H1 (cell line): ENCODE measurements around the gene DICER1. TPM values are rescaled to one million over a fixed set of nuclear protein-coding genes. Genes with fewer than 3 reads are reported as not detected.

Source experiments
- CTCF ChIA-PET: fragments of 300-600 bp; sonication (Branson Sonifier 250); formaldehyde crosslinking; loops from one replicate; lab custom pipeline; 2021; ENCODE audit not compliant: partially characterized antibody; lab: Charles Lee
- POLR2A ChIA-PET: fragments of 300-600 bp; sonication (Branson Sonifier 250); formaldehyde crosslinking; loops from one replicate; lab custom pipeline; 2021; ENCODE audit warnings: inconsistent platforms; ENCODE audit not compliant: partially characterized antibody; lab: Charles Lee
- DNase-seq, 2 experiments: peaks; one replicate each; pipeline versions ENCODE4 v3.0.0 to v3.0.0-alpha.2; 2010 to 2022; ENCODE audit warnings: low spot score in 2 of 2, low read depth in 1 of 2, mixed read lengths in 1 of 2
- FAIRE-seq: peaks from 2 replicates; lab custom pipeline; 2011; peaks lifted over from hg19 to GRCh38; lab: Jason Lieb, UNC
- H2AFZ ChIP-seq: 2 replicates; pipeline ENCODE4 v1.8.1; 2012; ENCODE audit warnings: low read length, inconsistent platforms
- H2AK5ac ChIP-seq: 2 replicates; pipeline ENCODE4 v1.6.1; 2013; ENCODE audit warnings: low read depth, low read length
- H2BK120ac ChIP-seq: replicated peaks from 2 replicates; pipeline ENCODE3; 2013; ENCODE audit warnings: low read depth, low read length, inconsistent platforms
- H2BK12ac ChIP-seq: 2 replicates; pipeline ENCODE4 v1.6.1; 2013; ENCODE audit warnings: low read depth, low read length
- H2BK15ac ChIP-seq: 2 replicates; pipeline ENCODE4 v1.6.1; 2013; ENCODE audit warnings: low read length
- H2BK20ac ChIP-seq: 2 replicates; pipeline ENCODE4 v1.6.1; 2013; ENCODE audit warnings: low read length
- H2BK5ac ChIP-seq: 2 replicates; pipeline ENCODE4 v1.6.1; 2013; ENCODE audit warnings: low read depth, low read length
- H3K14ac ChIP-seq: 2 replicates; pipeline ENCODE4 v1.6.1; 2013; ENCODE audit warnings: inconsistent platforms; ENCODE audit not compliant: insufficient read length
- H3K18ac ChIP-seq: 2 replicates; pipeline ENCODE4 v1.6.1; 2013; ENCODE audit warnings: low read length; ENCODE audit errors: extremely low read depth
- H3K23ac ChIP-seq: 2 replicates; pipeline ENCODE4 v1.6.1; 2013; ENCODE audit warnings: inconsistent platforms; ENCODE audit not compliant: insufficient read length
- H3K23me2 ChIP-seq: 2 replicates; pipeline ENCODE4 v1.6.1; 2013; ENCODE audit warnings: low read depth, low read length
- H3K27ac ChIP-seq: 2 replicates; pipeline ENCODE4 v1.6.1; 2011; ENCODE audit warnings: low read depth, low read length, inconsistent platforms
- H3K27me3 ChIP-seq, 4 experiments: replicated peaks in 1 of 4; 1 replicate in 1 of 4; 2 replicates in 3 of 4; pipeline versions ENCODE4 v1.6.1 to v1.8.1; 2011 to 2013; ENCODE audit warnings: low read length in 3 of 4, mild to moderate bottlenecking in 3 of 4, inconsistent platforms in 2 of 4, mixed read lengths in 2 of 4, moderate library complexity in 1 of 4; ENCODE audit not compliant: control insufficient read depth in 3 of 4, insufficient read depth in 3 of 4; ENCODE audit errors: extremely low read depth in 1 of 4
- H3K36me3 ChIP-seq, 4 experiments: 2 replicates each; pipeline versions ENCODE4 v1.6.1 to v1.8.1; 2011 to 2013; ENCODE audit warnings: mild to moderate bottlenecking in 4 of 4, low read length in 3 of 4, moderate library complexity in 2 of 4, control low read depth in 1 of 4, inconsistent platforms in 1 of 4; ENCODE audit not compliant: insufficient read depth in 4 of 4, control insufficient read depth in 2 of 4
- H3K4ac ChIP-seq: replicated peaks from 2 replicates; pipeline ENCODE3; 2013; ENCODE audit warnings: low read length, low read depth, mixed read lengths, inconsistent platforms; ENCODE audit not compliant: insufficient read length
- H3K4me1 ChIP-seq, 4 experiments: replicated peaks in 1 of 4; 1 replicate in 1 of 4; 2 replicates in 3 of 4; pipeline versions ENCODE4 v1.6.1 to v1.8.1; 2011 to 2013; ENCODE audit warnings: low read length in 3 of 4, inconsistent platforms in 2 of 4, mixed read lengths in 1 of 4; ENCODE audit not compliant: insufficient read depth in 4 of 4, control insufficient read depth in 3 of 4
- H3K4me2 ChIP-seq, 2 experiments: 2 replicates each; pipeline versions ENCODE4 v1.6.1 to v1.8.1; 2011 to 2013; ENCODE audit warnings: low read depth in 2 of 2, low read length in 2 of 2, control low read depth in 1 of 2, inconsistent platforms in 1 of 2, mild to moderate bottlenecking in 1 of 2; ENCODE audit not compliant: insufficient read depth in 1 of 2
- H3K4me3 ChIP-seq, 4 experiments: fragments of 200-600, 300-600 bp in 1 of 4; sonication (generic), shearing (Covaris generic), sonication (Bioruptor Twin) in 1 of 4; 2 replicates each; pipeline versions ENCODE4 v1.5.1 to v1.8.1; 2011 to 2016; ENCODE audit warnings: low read length in 4 of 4, low read depth in 3 of 4, control low read depth in 2 of 4, inconsistent platforms in 2 of 4, mild to moderate bottlenecking in 2 of 4, mixed read lengths in 1 of 4, moderate library complexity in 1 of 4; ENCODE audit not compliant: insufficient read depth in 2 of 4; ENCODE audit errors: extremely low read depth in 1 of 4
- H3K56ac ChIP-seq: replicated peaks from 2 replicates; pipeline ENCODE3; 2013; ENCODE audit warnings: low read depth, mild to moderate bottlenecking, mixed read lengths, low read length, inconsistent platforms; ENCODE audit not compliant: insufficient read length
- H3K79me1 ChIP-seq: 2 replicates; pipeline ENCODE4 v1.6.1; 2013; ENCODE audit warnings: low read depth, low read length, control low read depth
- H3K79me2 ChIP-seq, 2 experiments: 2 replicates each; pipeline versions ENCODE4 v1.6.1 to v1.8.1; 2012 to 2013; ENCODE audit warnings: low read length in 2 of 2, mild to moderate bottlenecking in 2 of 2, inconsistent platforms in 1 of 2; ENCODE audit not compliant: insufficient read depth in 2 of 2, control insufficient read depth in 1 of 2
- H3K9ac ChIP-seq, 4 experiments: replicated peaks in 1 of 4; 1 replicate in 1 of 4; 2 replicates in 3 of 4; pipeline versions ENCODE4 v1.6.1 to v1.8.1; 2011 to 2013; ENCODE audit warnings: low read depth in 3 of 4, low read length in 3 of 4, control low read depth in 2 of 4, mild to moderate bottlenecking in 2 of 4, moderate library complexity in 2 of 4, inconsistent platforms in 1 of 4; ENCODE audit errors: extremely low read depth in 1 of 4
- H3K9me3 ChIP-seq, 2 experiments: 2 replicates each; pipeline versions ENCODE4 v1.6.1 to v1.8.1; 2012 to 2013; ENCODE audit warnings: mild to moderate bottlenecking in 2 of 2, moderate library complexity in 2 of 2, control low read depth in 1 of 2, inconsistent platforms in 1 of 2, low read depth in 1 of 2, low read length in 1 of 2, mixed read lengths in 1 of 2; ENCODE audit not compliant: insufficient read depth in 2 of 2
- H4K20me1 ChIP-seq, 2 experiments: replicated peaks in 1 of 2; 2 replicates each; pipeline versions ENCODE3 to v1.8.1; 2011 to 2013; ENCODE audit warnings: inconsistent platforms in 2 of 2, low read length in 2 of 2, mild to moderate bottlenecking in 1 of 2; ENCODE audit not compliant: insufficient read depth in 2 of 2, control insufficient read depth in 1 of 2
- H4K5ac ChIP-seq: 2 replicates; pipeline ENCODE4 v1.6.1; 2013; ENCODE audit warnings: low read length, low read depth, mixed read lengths, inconsistent platforms; ENCODE audit not compliant: insufficient read length
- H4K8ac ChIP-seq: 2 replicates; pipeline ENCODE4 v1.8.0; 2013; ENCODE audit warnings: mild to moderate bottlenecking, moderate library complexity, low read length, inconsistent platforms; ENCODE audit not compliant: insufficient read depth; ENCODE audit errors: extremely low read depth
- H4K91ac ChIP-seq: replicated peaks from 2 replicates; pipeline ENCODE3; 2013; ENCODE audit warnings: low read length, mixed read lengths, inconsistent platforms; ENCODE audit not compliant: insufficient read length
- MAFK ChIP-seq: IDR thresholded peaks from 2 replicates; pipeline ENCODE4 v1.6.1; 2012; ENCODE audit warnings: low read depth, mild to moderate bottlenecking, improper control_type of control experiment, low read length
- POLR2A ChIP-seq, 2 experiments: IDR thresholded peaks; 1 replicate in 1 of 2; 2 replicates in 1 of 2; pipeline ENCODE4 v1.6.1; 2011; ENCODE audit warnings: low read depth in 2 of 2, low read length in 2 of 2, mild to moderate bottlenecking in 2 of 2; ENCODE audit errors: control extremely low read depth in 1 of 2
- RBBP5 ChIP-seq: IDR thresholded peaks from 2 replicates; pipeline ENCODE4 v1.7.1; 2012; ENCODE audit warnings: low read depth, mild to moderate bottlenecking, inconsistent platforms, low read length, moderate library complexity, borderline replicate concordance
- SIN3A ChIP-seq, 2 experiments: IDR thresholded peaks in 1 of 2; conservative IDR thresholded peaks in 1 of 2; 2 replicates each; pipeline ENCODE4 v1.6.1; 2011 to 2012; ENCODE audit warnings: low read length in 2 of 2, improper control_type of control experiment in 1 of 2, low read depth in 1 of 2, mild to moderate bottlenecking in 1 of 2
- WGBS, 2 experiments: shearing (Covaris generic) in 1 of 2; methylation state at CpG; one replicate each; pipeline versions ENCODE4 v1.1.6 to v1.1.7; 2013 to 2015; ENCODE audit warnings: low lambda C conversion rate in 2 of 2, mixed read lengths in 2 of 2, inconsistent platforms in 1 of 2, low coverage in 1 of 2, missing lambda C conversion rate in 1 of 2; ENCODE audit not compliant: insufficient replicate concordance in 2 of 2, insufficient coverage in 1 of 2, insufficient read length in 1 of 2; ENCODE audit errors: extremely low coverage in 1 of 2, missing lambda C conversion rate in 1 of 2; 5-methylcytosine and 5-hydroxymethylcytosine counted together
- polyA plus RNA-seq, 7 experiments: library from polyadenylated mRNA; depleted of rRNA in 3 of 7; stranded (reverse) in 5 of 7; unstranded in 2 of 7; fragments of >200 nt in 5 of 7; fragments of 200-250 nt in 2 of 7; gene quantifications; 1 replicate in 5 of 7; 2 replicates in 1 of 7; 4 replicates in 1 of 7; pipeline versions ENCODE4 v1.2.1 to v1.2.3, GENCODE V29; 2011 to 2013; ENCODE audit warnings: missing spikeins in 2 of 7, mixed read lengths in 2 of 7
- total RNA-seq: library from RNA; stranded (reverse); fragmentation: NEBNext Ultra II Directional; extraction: Animal tissue kit (Norgen Biotek cat#: 25700); gene quantifications from 2 replicates; pipeline ENCODE4 v1.2.1, GENCODE V29; 2021

Gene DICER1
- total and polyA plus RNA-seq, 2 of the 8 experiments (the other 6 are each of a cell fraction or from before 2014, with no cell fraction given), result 11.9 to 61.8 TPM

GRCh38 chr14:95130549-95130948 is 26.8 kb downstream of the DICER1 start:
- H3K23me2 ChIP-seq, result no peaks in the 10 kb centered on the region
- no peak overlapping the region for H3K14ac ChIP-seq
- no peaks in the 10 kb centered on the region for H3K9me3 ChIP-seq
- no peak overlapping the region for H3K9ac ChIP-seq
- no peak overlapping the region for H3K4me3 ChIP-seq
- peaks cover 0 to 3% (median 1%) of the 10 kb centered on the region in 4 experiments; a peak in 3 of 7 replicates for H3K4me1 ChIP-seq
- no peak overlapping the region for H4K8ac ChIP-seq
- no peak overlapping the region for H2AFZ ChIP-seq
- no peak overlapping the region for H2BK20ac ChIP-seq
- FAIRE-seq, result no peak
- H4K20me1 ChIP-seq, result peaks cover 0 to 4% of the 10 kb centered on the region in 2 experiments
- no peak overlapping the region for H2BK15ac ChIP-seq
- no peak overlapping the region for H3K27ac ChIP-seq
- ChIA-PET CTCF (interaction anchor here (0.9 kb wide), 1 partner anchor 28 kb away, joined by 4 read pairs; no protein-coding TSS in a partner anchor), POLR2A (no interaction called here)
- TF ChIP-seq RBBP5 (no peak), MAFK (no peak), SIN3A (conservative IDR thresholded peaks at IDR 0.05 in 1 of 2, IDR thresholded peaks at IDR 0.05 in 1 of 2; ENCODE audit: low read depth in 1 of 2, low read length in 2 of 2) (no peak), POLR2A (IDR thresholded peaks at IDR 0.05; ENCODE audit: control extremely low read depth in 1 of 2, low read depth in 2 of 2, low read length in 2 of 2) (no peak)
- H2BK5ac ChIP-seq, result no peak overlapping the region
- no peak overlapping the region for H4K91ac ChIP-seq
- H3K79me2 ChIP-seq, result peaks cover 6 to 18% of the 10 kb centered on the region in 2 experiments; a peak in 3 of 4 replicates
- 93% methylated on average over 3 of the region's 3 CpGs; no CpG with 5 or more reads in 1 of the 2 experiments for WGBS, 2 experiments
- H3K79me1 ChIP-seq, result 0 out of 2 replicates have a peak, but pooled peaks cover 2% of the 10 kb centered on the region
- H3K56ac ChIP-seq, result no peak overlapping the region
- peaks cover 0 to 7% (median 0%) of the 10 kb centered on the region in 4 experiments; a peak in 1 of 8 replicates for H3K36me3 ChIP-seq
- H2AK5ac ChIP-seq, result no peak overlapping the region
- H3K4ac ChIP-seq, result no peak overlapping the region
- H2BK120ac ChIP-seq, result no peak overlapping the region
- DNase-seq, result no peak
- H4K5ac ChIP-seq, result no peak overlapping the region
- H3K18ac ChIP-seq, result no peak overlapping the region
- H3K27me3 ChIP-seq, result no peaks in the 10 kb centered on the region
- no peak overlapping the region for H3K4me2 ChIP-seq
- H2BK12ac ChIP-seq, result no peak overlapping the region
- no peak overlapping the region for H3K23ac ChIP-seq
